Immature natural killer cell (primary cell): ENCODE results near the gene KCNK5. TPM values are rescaled to one million over a fixed set of nuclear protein-coding genes. Genes with fewer than 3 reads are reported as not detected.

Experiments
- DNase-seq, 3 donors: peaks; one replicate each; pipeline ENCODE4 v3.0.0; 2022; ENCODE audit warnings: mixed read lengths in 1 of 3
- H3K27ac Mint-ChIP-seq, 6 donors: one replicate each; pipeline ENCODE4 v1.8.0; 2020; ENCODE audit warnings: mixed read lengths in 6 of 6, mild to moderate bottlenecking in 5 of 6, inconsistent platforms in 4 of 6, moderate library complexity in 3 of 6
- H3K27me3 Mint-ChIP-seq, 3 donors: one replicate each; pipeline ENCODE4 v1.8.0; 2020 to 2021; ENCODE audit warnings: low read depth in 3 of 3, mild to moderate bottlenecking in 3 of 3, mixed read lengths in 3 of 3, moderate library complexity in 3 of 3, inconsistent platforms in 1 of 3
- H3K36me3 Mint-ChIP-seq, 3 donors: one replicate each; pipeline ENCODE4 v1.8.0; 2020; ENCODE audit warnings: mixed read lengths in 3 of 3, inconsistent platforms in 2 of 3, mild to moderate bottlenecking in 2 of 3
- H3K4me1 Mint-ChIP-seq, 2 donors: one replicate each; pipeline ENCODE4 v1.8.0; 2020; ENCODE audit warnings: inconsistent platforms in 2 of 2, mild to moderate bottlenecking in 2 of 2, mixed read lengths in 2 of 2, moderate library complexity in 1 of 2
- H3K4me3 Mint-ChIP-seq, 5 donors: one replicate each; pipeline ENCODE4 v1.8.0; 2020; ENCODE audit warnings: mild to moderate bottlenecking in 5 of 5, mixed read lengths in 5 of 5, inconsistent platforms in 3 of 5, moderate library complexity in 3 of 5
- H3K9me3 Mint-ChIP-seq, 6 donors: one replicate each; pipeline ENCODE4 v1.8.0; 2020; ENCODE audit warnings: mild to moderate bottlenecking in 6 of 6, mixed read lengths in 6 of 6, inconsistent platforms in 4 of 6, moderate library complexity in 3 of 6
- polyA plus RNA-seq, 3 donors: library from polyadenylated mRNA; unstranded; fragments of 300-500 nt; fragmentation: Illumina TruSeq; gene quantifications; one replicate each; pipeline ENCODE4 v1.2.3, GENCODE V29; 2021

KCNK5 gene
- polyA plus RNA-seq, 3 donors from 2014 or later = 0.08 TPM; not detected in 2

DNA sequence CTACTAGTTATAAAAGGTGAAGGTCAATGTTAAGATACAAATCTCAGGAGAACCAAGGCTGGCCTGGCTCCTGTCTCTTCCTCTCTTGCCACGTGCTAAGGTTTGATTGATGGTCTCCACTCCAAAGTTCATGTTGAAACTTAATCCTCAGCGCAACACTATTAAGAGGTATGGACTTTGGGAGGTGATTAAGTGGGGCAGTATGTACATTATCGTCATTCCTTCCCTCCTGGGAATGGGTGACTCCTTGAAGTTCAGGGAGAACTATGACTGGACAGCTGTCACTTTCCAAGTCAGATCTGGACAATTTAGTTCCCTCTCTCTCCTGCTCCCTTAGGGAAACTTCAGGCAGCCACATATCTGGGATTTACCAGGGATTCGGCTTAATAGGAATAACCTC, 50.5 kb downstream of the KCNK5 start:
- no peaks in the 10 kb centered on the region for H3K4me1 Mint-ChIP-seq
- H3K27ac Mint-ChIP-seq = no peak overlapping the region
- H3K27me3 Mint-ChIP-seq = peaks cover 0 to 9% (median 2%) of the 10 kb centered on the region in 3 donors
- H3K36me3 Mint-ChIP-seq = peaks cover 0 to 4% (median 0%) of the 10 kb centered on the region in 3 donors
- DNase-seq = no peak
- peaks cover 0 to 11% (median 5%) of the 10 kb centered on the region in 6 donors for H3K9me3 Mint-ChIP-seq
- H3K4me3 Mint-ChIP-seq = no peak overlapping the region

DNA sequence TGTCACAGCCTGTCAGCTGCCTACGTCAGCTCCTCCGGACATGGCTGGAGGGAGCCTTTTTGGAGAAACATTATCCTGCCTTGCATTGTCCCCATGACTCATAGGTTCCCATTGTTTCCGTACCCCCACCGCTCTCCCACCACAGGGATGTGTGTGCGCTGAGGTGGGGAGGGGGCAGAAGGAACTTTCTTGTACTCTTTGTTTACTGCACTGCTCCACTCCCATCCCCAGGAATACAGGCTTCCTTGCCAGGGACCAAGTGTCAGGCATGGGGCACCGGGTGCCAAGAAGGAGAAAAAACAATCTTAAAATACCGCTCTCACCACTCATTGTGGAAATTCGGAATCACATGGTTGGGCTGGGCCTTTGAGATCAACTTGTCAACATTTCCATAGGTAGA, 51.0 kb downstream of the KCNK5 start:
- DNase-seq = no peak
- no peak overlapping the region for H3K4me3 Mint-ChIP-seq
- no peaks in the 10 kb centered on the region for H3K4me1 Mint-ChIP-seq
- H3K27me3 Mint-ChIP-seq = peaks cover 0 to 9% (median under 1%) of the 10 kb centered on the region in 3 donors
- H3K9me3 Mint-ChIP-seq = peaks cover 0 to 11% (median 5%) of the 10 kb centered on the region in 6 donors
- no peak overlapping the region for H3K27ac Mint-ChIP-seq
- peaks cover 0 to 4% (median 0%) of the 10 kb centered on the region in 3 donors for H3K36me3 Mint-ChIP-seq

DNA sequence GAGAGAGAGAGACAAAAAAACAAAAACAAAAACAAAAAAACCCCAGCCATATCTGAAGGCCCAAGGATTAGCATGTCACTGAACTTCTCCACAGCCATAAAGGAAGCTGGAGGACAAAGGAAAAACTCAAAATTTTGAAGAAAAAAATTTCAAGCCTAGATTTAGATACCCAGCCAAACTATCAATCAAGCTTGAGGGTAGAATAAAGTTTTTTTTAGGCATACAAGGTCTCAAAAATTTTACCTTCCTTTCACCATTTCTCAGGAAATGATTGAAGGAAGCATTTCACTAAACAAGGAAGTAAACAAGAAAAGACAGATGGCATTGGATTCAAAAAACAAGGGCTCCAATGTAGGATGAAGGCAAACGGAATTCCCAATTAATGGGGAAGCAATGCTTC, 52.1 kb downstream of the KCNK5 start:
- Mint-ChIP-seq H3K4me3 (no peak overlapping the region), H3K4me1 (no peaks in the 10 kb centered on the region), H3K9me3 (peaks cover 0 to 11% (median 5%) of the 10 kb centered on the region in 6 donors), H3K36me3 (peaks cover 0 to 4% (median 0%) of the 10 kb centered on the region in 3 donors), H3K27ac (no peak overlapping the region), H3K27me3 (peaks cover 0 to 9% (median 0%) of the 10 kb centered on the region in 3 donors)
- DNase-seq = no peak

DNA sequence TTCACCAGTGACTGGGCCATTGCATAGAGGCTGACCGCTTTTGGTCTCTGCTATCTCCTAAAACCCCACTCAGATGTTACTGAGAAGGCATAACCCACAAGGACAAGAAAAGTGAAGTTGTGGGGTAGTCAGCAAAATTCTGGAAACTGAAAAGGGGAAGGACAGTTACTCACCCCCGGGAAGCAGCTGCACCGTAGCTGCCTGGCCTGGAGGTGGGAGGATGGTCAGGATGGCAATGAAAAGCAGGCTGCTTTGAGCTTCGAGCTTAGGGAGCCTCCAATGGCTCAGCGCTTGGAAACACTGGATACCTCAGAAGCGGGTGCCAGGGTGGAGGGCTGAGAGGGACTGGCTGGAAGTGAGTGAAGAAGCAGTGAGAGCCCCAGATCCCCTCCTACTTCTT, 56.0 kb downstream of the KCNK5 start:
- no peak overlapping the region for H3K4me3 Mint-ChIP-seq
- H3K9me3 Mint-ChIP-seq = peaks cover 0 to 11% (median 5%) of the 10 kb centered on the region in 6 donors
- H3K27ac Mint-ChIP-seq = no peak overlapping the region
- H3K27me3 Mint-ChIP-seq = peaks cover 0 to 6% (median 0%) of the 10 kb centered on the region in 3 donors
- no peaks in the 10 kb centered on the region for H3K4me1 Mint-ChIP-seq
- no peak for DNase-seq
- peaks cover 0 to 4% (median 0%) of the 10 kb centered on the region in 3 donors for H3K36me3 Mint-ChIP-seq

DNA sequence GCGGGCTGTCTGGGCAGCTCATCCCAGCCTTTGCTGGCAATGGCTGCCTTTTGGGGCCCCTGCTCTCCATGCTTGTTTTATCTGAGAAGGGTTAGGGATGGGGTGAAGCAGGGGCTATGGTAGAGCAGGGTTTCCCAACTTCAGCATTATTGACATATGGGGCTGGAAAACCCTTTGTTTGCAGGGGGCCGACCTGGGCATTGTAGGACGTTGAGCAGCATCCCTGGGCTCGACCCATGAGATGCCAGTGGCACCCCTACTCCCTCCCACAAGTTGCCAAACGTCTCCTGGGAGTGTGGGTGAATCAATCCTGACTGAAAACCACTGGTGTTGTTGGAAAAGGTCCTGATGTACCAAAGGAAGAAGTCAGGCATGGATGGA, 56.9 kb downstream of the KCNK5 start:
- DNase-seq = no peak
- no peak overlapping the region for H3K4me3 Mint-ChIP-seq
- H3K27ac Mint-ChIP-seq = no peak overlapping the region
- H3K4me1 Mint-ChIP-seq = no peaks in the 10 kb centered on the region
- H3K9me3 Mint-ChIP-seq = peaks cover 0 to 9% (median 5%) of the 10 kb centered on the region in 6 donors
- peaks cover 0 to 4% (median 0%) of the 10 kb centered on the region in 3 donors for H3K36me3 Mint-ChIP-seq
- H3K27me3 Mint-ChIP-seq = peaks cover 0 to 3% (median 0%) of the 10 kb centered on the region in 3 donors

DNA sequence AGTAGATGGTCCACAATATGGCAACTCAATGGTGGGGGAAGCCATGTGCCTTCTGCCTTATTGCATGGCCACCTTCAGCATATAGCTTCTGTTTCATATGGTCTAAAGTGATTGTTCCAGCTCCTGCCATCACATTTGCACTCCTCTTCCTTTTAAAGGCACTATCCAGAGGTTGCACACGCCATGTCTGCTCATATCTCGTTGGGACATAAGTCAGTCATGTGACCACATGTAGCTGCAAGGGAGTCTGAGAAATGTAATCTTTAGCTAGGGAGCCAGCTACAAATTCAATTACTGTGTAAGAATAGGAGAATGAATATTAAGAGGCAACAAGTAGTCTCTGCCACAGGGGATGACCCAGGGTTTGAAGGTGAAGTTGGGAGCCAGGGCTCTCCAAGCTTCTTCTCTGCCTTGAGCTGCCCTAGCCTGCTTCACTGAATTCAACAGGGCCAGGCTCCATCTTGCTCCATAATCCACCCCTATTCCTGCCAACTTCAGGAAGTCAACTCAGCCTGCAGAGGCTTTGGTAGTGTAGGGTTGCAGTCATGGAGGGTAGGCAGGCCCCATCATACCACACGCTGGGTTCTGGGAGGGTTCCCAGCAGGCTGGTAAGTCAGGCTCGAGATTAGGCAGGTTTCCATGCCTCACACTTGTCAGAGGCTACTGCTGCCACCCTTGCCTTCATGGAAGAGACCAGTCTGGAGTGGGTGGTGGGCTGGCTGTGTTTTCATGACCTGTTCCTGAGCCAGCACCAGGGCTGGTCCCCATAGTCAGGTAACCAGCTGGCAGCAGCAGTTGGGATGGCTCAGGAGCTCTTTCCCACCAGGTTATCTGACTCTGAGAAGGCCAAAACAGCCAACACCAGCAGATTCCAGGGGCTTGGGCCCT, 57.5 kb downstream of the KCNK5 start:
- Mint-ChIP-seq H3K4me3 (no peak overlapping the region), H3K27me3 (peaks cover 0 to 3% (median 0%) of the 10 kb centered on the region in 3 donors), H3K4me1 (peaks cover 0 to under 1% of the 10 kb centered on the region in 2 donors), H3K27ac (no peak overlapping the region), H3K36me3 (peaks cover 0 to 2% (median 0%) of the 10 kb centered on the region in 3 donors), H3K9me3 (peaks cover 0 to 3% (median under 1%) of the 10 kb centered on the region in 6 donors)
- DNase-seq = no peak

DNA sequence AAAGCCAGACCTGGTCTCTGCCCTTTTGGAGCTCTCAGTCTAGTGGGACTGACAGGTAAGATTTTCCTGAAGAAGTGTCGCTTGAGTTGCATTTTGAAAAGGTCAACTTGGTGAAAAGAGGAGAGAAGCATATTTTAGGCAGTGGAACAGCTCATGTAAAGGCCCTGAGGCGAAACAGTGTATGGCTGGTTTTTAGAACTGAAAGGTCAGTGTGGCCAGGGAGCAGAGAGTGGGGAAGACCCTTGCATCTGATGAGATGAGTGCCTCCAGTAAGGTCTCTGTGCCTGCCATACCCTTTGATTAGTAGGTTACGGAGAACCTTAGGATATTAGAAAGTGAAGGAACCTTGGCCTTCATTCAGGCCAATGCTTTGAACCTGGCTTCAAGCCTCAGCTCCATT, 58.4 kb downstream of the KCNK5 start:
- DNase-seq = no peak
- H3K36me3 Mint-ChIP-seq = no peaks in the 10 kb centered on the region
- no peak overlapping the region for H3K4me3 Mint-ChIP-seq
- H3K27ac Mint-ChIP-seq = no peak overlapping the region
- H3K27me3 Mint-ChIP-seq = peaks cover 0 to 3% (median 2%) of the 10 kb centered on the region in 3 donors
- H3K4me1 Mint-ChIP-seq = peaks cover 2 to 5% of the 10 kb centered on the region in 2 donors
- H3K9me3 Mint-ChIP-seq = no peaks in the 10 kb centered on the region

DNA sequence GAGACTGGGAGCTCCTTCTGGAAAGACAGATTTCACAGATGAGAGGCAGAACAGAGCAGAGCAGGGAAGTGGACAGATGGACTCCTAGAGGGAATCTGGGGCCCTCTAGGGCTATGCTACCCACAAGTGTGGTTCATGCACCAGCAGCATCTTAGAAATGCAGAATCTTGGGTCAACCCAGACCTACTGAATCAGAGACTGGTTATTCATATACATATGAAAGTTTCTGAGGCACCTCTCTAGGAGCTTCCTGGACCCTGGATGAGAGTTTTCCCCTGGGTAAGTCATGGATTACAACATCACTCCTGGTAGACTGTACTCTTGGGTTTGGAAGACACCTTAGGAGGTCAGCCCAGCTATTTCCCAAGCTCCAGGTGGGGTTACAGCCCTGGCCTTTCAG, 58.9 kb downstream of the KCNK5 start:
- DNase-seq = no peak
- Mint-ChIP-seq H3K4me1 (peaks cover 2 to 5% of the 10 kb centered on the region in 2 donors), H3K9me3 (no peaks in the 10 kb centered on the region), H3K27ac (no peak overlapping the region), H3K4me3 (no peak overlapping the region), H3K27me3 (peaks cover 0 to 3% (median 2%) of the 10 kb centered on the region in 3 donors), H3K36me3 (no peaks in the 10 kb centered on the region)

DNA sequence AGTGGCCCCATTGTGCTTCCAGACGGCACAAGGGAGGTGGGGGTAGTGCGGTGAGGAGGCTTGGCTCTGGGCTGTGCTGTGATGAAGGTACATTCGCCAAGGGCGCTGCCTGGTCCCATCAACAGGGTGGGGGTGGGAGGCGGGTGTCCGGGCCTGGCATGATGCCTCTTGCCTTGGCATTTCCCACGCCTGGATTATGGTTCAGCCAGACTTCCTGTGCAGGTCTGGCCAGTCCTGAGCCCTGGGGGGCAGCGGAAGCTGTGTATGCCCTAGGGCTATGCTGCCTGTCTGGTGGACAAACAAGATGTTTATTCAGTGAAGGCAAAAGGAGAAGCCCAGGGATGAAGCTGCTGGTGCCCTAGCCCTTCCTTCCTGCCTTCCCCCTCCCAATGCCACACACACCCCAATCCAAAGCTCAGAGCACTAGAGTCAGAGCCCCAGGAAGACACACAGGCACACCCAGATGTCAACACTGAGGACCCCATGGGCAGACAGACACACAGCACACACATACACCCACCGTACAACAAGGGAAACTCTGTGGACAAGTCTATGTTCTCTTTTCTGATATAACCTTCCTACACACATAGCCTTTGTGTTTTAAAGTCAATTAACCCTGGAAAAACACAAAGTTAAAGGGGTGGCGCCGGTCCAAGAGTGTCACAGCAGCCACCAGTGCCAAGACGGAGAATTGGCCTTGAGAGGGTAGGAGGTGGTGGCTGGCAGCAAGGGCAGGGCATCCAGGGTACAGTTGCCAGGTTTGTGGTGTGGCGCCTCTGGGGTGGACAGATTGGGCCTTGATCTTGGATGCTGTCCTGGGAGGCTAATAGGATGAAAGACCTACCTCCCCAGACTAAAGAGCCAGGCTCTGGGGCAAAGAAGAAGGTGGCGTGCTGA, 59.6 kb downstream of the KCNK5 start:
- Mint-ChIP-seq H3K36me3 (no peaks in the 10 kb centered on the region), H3K27ac (no peak overlapping the region), H3K4me3 (no peak overlapping the region), H3K4me1 (peaks cover 2 to 5% of the 10 kb centered on the region in 2 donors), H3K27me3 (peaks cover 0 to 5% (median 3%) of the 10 kb centered on the region in 3 donors), H3K9me3 (no peaks in the 10 kb centered on the region)
- no peak for DNase-seq

DNA sequence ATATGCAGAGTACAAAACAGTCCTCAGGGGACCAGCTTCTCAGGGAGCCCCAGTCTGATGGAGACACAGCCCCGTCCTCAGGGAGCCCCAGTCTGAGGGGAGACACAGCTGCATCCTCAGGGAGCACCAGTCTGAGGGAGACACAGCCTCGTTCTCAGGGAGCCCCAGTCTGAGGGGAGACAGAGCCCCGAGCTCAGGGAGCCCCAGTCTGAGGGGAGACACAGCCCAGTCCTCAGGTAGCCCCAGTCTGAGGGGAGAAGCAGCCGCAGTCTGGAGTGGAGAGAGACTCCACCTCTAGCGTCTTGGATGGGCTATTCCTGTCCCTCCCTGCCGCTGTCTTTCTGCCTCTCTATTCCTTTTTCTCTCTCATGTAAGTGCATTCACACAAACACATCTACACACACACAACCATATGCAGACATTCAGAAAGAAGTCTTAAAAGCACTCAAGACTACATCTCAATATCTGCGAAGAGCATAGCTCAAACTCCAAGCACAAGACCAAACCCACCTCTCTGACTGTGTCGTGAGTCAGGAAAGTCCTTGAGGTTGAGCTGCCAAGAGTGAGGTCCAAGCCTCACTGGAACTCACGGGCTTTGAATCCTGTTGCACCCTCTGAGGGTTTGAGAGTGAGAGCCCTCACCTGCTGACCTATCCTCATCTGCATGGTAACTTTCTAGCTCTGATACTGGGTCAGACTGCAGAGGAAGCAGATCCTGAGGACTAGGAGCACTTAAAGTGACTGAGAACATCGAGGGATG, 61.2 kb downstream of the KCNK5 start:
- Mint-ChIP-seq H3K4me1 (peaks cover 2 to 5% of the 10 kb centered on the region in 2 donors), H3K36me3 (no peaks in the 10 kb centered on the region), H3K27ac (no peak overlapping the region), H3K9me3 (no peaks in the 10 kb centered on the region), H3K4me3 (no peak overlapping the region), H3K27me3 (peaks cover 0 to 8% (median 5%) of the 10 kb centered on the region in 3 donors)
- DNase-seq = no peak

DNA sequence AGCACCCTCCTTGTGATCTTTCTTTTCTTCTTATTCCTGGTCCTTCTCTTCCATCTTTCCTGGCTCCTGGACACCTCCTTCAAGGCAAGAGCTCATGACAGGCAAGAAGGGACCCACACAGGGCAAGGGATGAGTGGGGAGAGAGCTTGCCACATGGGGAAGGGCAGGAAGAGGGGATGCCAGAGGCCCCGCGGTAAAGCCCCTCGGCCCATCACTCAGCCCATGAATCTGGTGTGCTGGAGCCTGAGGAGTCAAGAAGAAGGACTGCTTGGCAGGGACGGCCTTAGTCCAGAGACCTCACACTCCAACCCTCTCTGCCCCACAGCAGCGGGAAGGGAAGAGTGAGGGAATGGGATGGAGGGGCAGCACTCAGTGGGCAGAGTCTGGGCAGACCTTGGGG, 62.0 kb downstream of the KCNK5 start:
- peaks cover 2 to 5% of the 10 kb centered on the region in 2 donors for H3K4me1 Mint-ChIP-seq
- H3K9me3 Mint-ChIP-seq = no peaks in the 10 kb centered on the region
- no peak for DNase-seq
- H3K27me3 Mint-ChIP-seq = peaks cover 0 to 8% (median 5%) of the 10 kb centered on the region in 3 donors
- no peaks in the 10 kb centered on the region for H3K36me3 Mint-ChIP-seq
- no peak overlapping the region for H3K4me3 Mint-ChIP-seq
- H3K27ac Mint-ChIP-seq = no peak overlapping the region

DNA sequence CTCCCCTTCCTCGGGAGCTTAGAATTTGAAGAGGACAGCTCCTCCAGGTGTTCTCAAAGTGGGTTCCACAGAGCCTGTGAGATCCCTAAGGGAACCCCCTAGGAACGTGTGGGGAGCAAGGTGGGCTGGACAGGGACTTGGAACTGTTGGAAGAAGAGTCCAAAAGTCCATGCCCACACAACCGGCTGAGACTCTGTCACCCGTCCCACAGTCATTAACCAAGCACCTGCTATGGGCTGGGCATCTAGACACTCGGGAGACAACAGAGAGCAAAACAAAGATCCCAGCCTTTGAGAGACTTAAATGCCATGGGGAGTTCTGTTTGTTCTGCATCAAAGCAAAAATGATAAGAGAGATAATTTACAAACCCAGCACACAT, 62.4 kb downstream of the KCNK5 start:
- no peak overlapping the region for H3K27ac Mint-ChIP-seq
- H3K27me3 Mint-ChIP-seq = peaks cover 0 to 8% (median 5%) of the 10 kb centered on the region in 3 donors
- DNase-seq = no peak
- H3K36me3 Mint-ChIP-seq = no peaks in the 10 kb centered on the region
- H3K4me3 Mint-ChIP-seq = peak overlapping the region in 1 of 5 donors; percentile 40
- H3K4me1 Mint-ChIP-seq = peaks cover 2 to 5% of the 10 kb centered on the region in 2 donors
- no peaks in the 10 kb centered on the region for H3K9me3 Mint-ChIP-seq

DNA sequence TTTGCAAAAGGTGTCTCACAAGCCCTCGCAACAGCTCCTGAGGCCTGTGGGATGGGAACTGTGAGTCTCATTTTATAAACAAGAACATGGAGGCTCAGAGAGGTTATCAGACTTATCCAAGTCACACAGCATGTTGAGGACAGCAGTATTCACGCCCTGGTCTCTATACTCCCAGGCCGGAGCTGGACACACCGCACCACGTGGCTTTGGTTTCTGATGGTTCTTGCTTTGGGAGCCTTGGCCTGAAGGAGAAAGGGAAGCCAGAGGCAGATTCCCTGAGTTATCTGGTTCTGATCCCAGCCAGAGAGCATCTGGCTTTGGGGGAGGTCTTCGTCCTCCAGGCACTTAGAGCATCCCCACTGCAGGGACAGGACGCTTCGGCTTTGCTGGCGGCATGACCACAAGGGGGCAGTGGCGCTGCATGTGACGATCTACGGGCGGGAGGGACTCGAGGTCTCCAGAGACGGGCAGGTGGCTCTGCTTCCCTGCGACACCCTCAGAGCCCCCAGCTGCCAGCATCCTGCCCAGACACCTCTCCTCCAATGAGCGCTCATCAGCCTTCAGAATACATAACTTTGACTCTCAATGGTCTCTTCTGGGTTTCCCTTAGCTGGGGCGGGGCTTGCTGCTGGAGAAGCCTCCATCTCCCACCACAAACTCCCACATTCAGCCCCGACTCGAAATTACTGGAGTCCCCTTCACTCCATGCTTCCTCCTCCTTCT, 62.9 kb downstream of the KCNK5 start:
- peaks cover 2 to 5% of the 10 kb centered on the region in 2 donors for H3K4me1 Mint-ChIP-seq
- no peak overlapping the region for H3K27ac Mint-ChIP-seq
- H3K9me3 Mint-ChIP-seq = no peaks in the 10 kb centered on the region
- H3K4me3 Mint-ChIP-seq = peak overlapping the region in 1 of 5 donors; percentile 40
- peak; percentile 55 to 70 (median 63) for DNase-seq
- peaks cover 0 to 8% (median 5%) of the 10 kb centered on the region in 3 donors for H3K27me3 Mint-ChIP-seq
- no peaks in the 10 kb centered on the region for H3K36me3 Mint-ChIP-seq
